Measurements from ENCODE around the gene PIK3R6. TPM values are rescaled to one million over a fixed set of nuclear protein-coding genes. Genes with fewer than 3 reads are reported as not detected.

The PIK3R6 gene
- total and polyA plus RNA-seq, 2 of the 13 experiments (the other 11 are each of a cell fraction or from before 2014, with no cell fraction given), result not detected

DNA sequence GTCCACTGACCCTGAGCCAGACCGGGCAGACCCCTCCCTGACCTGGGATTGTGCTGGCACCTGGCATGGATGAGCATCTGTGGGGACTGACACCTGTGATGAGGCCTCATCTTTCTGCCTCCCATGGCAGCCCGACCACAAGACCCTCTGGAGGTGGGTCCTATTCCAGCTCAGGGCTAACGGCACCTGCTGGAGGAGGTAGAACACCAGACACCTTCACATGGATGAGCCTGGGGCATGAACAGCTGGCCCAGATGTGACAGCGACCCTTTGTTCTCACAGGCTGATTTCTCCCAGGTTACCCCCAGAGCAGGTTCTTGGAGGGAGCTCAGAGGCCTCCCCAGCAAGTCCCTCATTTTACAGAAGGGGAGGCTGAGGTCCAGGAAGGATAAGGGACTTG is 46.4 kb upstream of the PIK3R6 start (continued):
- TF ChIP-seq, protein P1, sequence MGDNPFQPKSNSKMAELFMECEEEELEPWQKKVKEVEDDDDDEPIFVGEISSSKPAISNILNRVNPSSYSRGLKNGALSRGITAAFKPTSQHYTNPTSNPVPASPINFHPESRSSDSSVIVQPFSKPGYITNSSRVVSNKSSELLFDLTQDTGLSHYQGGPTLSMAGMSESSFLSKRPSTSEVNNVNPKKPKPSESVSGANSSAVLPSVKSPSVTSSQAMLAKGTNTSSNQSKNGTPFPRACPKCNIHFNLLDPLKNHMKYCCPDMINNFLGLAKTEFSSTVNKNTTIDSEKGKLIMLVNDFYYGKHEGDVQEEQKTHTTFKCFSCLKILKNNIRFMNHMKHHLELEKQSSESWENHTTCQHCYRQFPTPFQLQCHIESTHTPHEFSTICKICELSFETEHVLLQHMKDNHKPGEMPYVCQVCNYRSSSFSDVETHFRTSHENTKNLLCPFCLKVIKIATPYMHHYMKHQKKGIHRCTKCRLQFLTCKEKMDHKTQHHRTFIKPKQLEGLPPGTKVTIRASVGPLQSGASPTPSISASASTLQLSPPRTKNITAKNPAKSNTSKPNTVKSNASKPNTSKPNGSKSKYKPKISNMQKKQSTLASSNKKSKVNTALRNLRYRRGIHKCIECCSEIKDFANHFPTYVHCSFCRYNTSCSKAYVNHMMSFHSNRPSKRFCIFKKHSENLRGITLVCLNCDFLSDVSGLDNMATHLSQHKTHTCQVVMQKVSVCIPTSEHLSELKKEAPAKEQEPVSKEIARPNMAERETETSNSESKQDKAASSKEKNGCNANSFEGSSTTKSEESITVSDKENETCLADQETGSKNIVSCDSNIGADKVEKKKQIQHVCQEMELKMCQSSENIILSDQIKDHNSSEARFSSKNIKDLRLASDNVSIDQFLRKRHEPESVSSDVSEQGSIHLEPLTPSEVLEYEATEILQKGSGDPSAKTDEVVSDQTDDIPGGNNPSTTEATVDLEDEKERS (CRISPR knock-in tag; IDR thresholded peaks at IDR 0.05), result no peak

DNA sequence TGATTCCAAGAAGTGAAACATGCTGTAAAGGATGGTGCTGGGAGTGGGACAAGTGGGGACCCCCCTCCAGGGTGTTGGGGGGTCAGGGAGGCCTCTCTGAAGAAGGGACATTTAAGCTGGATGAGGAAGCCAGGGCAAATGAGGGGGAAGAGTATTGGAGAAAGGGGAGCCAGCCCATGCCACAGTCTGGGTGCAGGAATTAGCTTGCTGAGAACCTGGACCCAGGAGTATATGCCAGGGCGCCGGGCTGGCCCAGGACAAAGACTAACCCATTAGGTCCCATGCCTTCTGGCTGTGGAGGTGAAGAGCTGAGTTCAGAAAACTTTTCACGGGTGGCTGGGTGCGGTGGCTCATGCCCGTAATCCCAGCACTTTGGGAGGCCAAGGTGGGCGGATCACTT is 45.6 kb upstream of the PIK3R6 start:
- no peaks in the 10 kb centered on the region for H4K20me1 ChIP-seq (ENCODE audit: insufficient read depth, low read length)
- ATAC-seq (no peak), DNase-seq (ENCODE audit: low spot score) (no peak), FAIRE-seq (no peak)
- H3K27me3 ChIP-seq (ENCODE audit: control insufficient read depth in 1 of 2, insufficient read depth in 2 of 2, low read length in 2 of 2), result peaks cover 5 to 62% of the 10 kb centered on the region in 2 experiments; a peak in 4 of 5 replicates
- H3K9ac ChIP-seq (ENCODE audit: insufficient read depth, low read depth, low read length), result no peak overlapping the region
- no peak overlapping the region for H3K4me2 ChIP-seq (ENCODE audit: low read depth, low read length)
- H3K4me3 ChIP-seq (replicated peaks in 1 of 3; ENCODE audit: insufficient read depth in 1 of 3, low read depth in 2 of 3, low read length in 3 of 3), result no peak overlapping the region
- intact Hi-C loops (cut with micrococcal nuclease; ENCODE audit: unreplicated experiment), result no loop called here
- no peaks in the 10 kb centered on the region for H3K79me2 ChIP-seq (ENCODE audit: insufficient read depth, low read length)
- no peaks in the 10 kb centered on the region for H3K4me1 ChIP-seq (ENCODE audit: insufficient read depth, low read length)
- no peak overlapping the region for H3K27ac ChIP-seq (ENCODE audit: extremely low read length, insufficient read depth, low read length)
- 28% methylated on average over 6 of the region's 6 CpGs for WGBS (ENCODE audit: low lambda C conversion rate)
- no peak overlapping the region for H2AFZ ChIP-seq (ENCODE audit: low read length)
- no peaks in the 10 kb centered on the region for H3K36me3 ChIP-seq (replicated peaks in 1 of 2; ENCODE audit: control insufficient read depth in 1 of 2, insufficient read depth in 2 of 2, low read length in 2 of 2)
- no peaks in the 10 kb centered on the region for H3K9me3 ChIP-seq (ENCODE audit: low read length)
- CTCF ChIA-PET (ENCODE audit: low intra/inter-chr PET ratio, low total read pairs), result no interaction called here
- POLR2A ChIA-PET, result no interaction called here
- no TSS peak for BruUV-seq (replicated peaks)
- in situ Hi-C loops (cut with HindIII; ENCODE audit: extremely low pct_ligation_motif_present, low pct_unique_long_range_greater_than_20kb), result no loop called here
- TF ChIP-seq RELA (CRISPR knock-in tag; IDR thresholded peaks at IDR 0.05), result no peak
- no peak for TF ChIP-seq MIER3 (CRISPR knock-in tag; IDR thresholded peaks at IDR 0.05; ENCODE audit: borderline replicate concordance)
- TF ChIP-seq, protein P2, sequence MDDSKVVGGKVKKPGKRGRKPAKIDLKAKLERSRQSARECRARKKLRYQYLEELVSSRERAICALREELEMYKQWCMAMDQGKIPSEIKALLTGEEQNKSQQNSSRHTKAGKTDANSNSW (CRISPR knock-in tag; IDR thresholded peaks at IDR 0.05; ENCODE audit: borderline replicate concordance), result no peak
- no peak for TF ChIP-seq FOXP1 (IDR thresholded peaks at IDR 0.05)
- TF ChIP-seq FOXP1 (CRISPR knock-in tag; IDR thresholded peaks at IDR 0.05), result no peak
- TF ChIP-seq SRF (IDR thresholded peaks at IDR 0.05; ENCODE audit: low read depth, low read length), result no peak
- TF ChIP-seq AHR (CRISPR knock-in tag; IDR thresholded peaks at IDR 0.05), result no peak
- TF ChIP-seq ZNF251 (CRISPR knock-in tag; IDR thresholded peaks at IDR 0.05), result no peak
- TF ChIP-seq, protein P3, sequence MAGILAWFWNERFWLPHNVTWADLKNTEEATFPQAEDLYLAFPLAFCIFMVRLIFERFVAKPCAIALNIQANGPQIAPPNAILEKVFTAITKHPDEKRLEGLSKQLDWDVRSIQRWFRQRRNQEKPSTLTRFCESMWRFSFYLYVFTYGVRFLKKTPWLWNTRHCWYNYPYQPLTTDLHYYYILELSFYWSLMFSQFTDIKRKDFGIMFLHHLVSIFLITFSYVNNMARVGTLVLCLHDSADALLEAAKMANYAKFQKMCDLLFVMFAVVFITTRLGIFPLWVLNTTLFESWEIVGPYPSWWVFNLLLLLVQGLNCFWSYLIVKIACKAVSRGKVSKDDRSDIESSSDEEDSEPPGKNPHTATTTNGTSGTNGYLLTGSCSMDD (CRISPR knock-in tag; IDR thresholded peaks at IDR 0.05), result no peak
- TF ChIP-seq, protein P4, sequence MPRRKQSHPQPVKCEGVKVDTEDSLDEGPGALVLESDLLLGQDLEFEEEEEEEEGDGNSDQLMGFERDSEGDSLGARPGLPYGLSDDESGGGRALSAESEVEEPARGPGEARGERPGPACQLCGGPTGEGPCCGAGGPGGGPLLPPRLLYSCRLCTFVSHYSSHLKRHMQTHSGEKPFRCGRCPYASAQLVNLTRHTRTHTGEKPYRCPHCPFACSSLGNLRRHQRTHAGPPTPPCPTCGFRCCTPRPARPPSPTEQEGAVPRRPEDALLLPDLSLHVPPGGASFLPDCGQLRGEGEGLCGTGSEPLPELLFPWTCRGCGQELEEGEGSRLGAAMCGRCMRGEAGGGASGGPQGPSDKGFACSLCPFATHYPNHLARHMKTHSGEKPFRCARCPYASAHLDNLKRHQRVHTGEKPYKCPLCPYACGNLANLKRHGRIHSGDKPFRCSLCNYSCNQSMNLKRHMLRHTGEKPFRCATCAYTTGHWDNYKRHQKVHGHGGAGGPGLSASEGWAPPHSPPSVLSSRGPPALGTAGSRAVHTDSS (CRISPR knock-in tag; conservative IDR thresholded peaks at IDR 0.05), result no peak
- TF ChIP-seq, protein P5, sequence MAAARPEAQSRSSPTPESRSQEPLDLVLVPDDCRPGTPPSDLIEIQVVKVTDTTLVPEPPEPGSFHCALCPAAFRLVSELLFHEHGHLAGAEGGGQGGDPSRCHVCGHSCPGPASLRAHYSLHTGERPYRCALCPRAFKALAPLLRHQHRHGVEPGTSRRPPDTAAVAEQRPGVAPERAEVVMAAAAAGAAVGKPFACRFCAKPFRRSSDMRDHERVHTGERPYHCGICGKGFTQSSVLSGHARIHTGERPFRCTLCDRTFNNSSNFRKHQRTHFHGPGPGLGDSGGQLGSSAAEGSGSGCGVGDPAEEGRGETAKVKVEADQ (CRISPR knock-in tag; IDR thresholded peaks at IDR 0.05; ENCODE audit: borderline replicate concordance), result no peak
- TF ChIP-seq ZNF530 (CRISPR knock-in tag; IDR thresholded peaks at IDR 0.05; ENCODE audit: low read depth), result no peak
- TF ChIP-seq SAFB2 (CRISPR knock-in tag; IDR thresholded peaks at IDR 0.05; ENCODE audit: borderline replicate concordance, low read depth), result no peak
- no peak for TF ChIP-seq SETDB1 (CRISPR knock-in tag; IDR thresholded peaks at IDR 0.05; ENCODE audit: borderline replicate concordance)
- TF ChIP-seq HES4 (CRISPR knock-in tag; IDR thresholded peaks at IDR 0.05; ENCODE audit: borderline replicate concordance), result no peak
- no peak for TF ChIP-seq EZH2 (conservative IDR thresholded peaks at IDR 0.05; ENCODE audit: low read depth, low read length)

All from HepG2 (cell line).